Fibroblast of the conjunctiva (primary cell): ENCODE results near the gene MRGPRD.
"Not testable (repeated sequence)": the region's sequence is repeated elsewhere in the genome, so short reads cannot be mapped to it uniquely, and the experiment has no call there.

Experiments used
- DNase-seq: peaks from one replicate; pipeline ENCODE4 v3.0.0-alpha.2; 2010; ENCODE audit warnings: low read depth

MRGPRD gene

GRCh38 chr11:69005631-69006368 is 25.0 kb upstream of the MRGPRD start:
- no peak for DNase-seq

DNA sequence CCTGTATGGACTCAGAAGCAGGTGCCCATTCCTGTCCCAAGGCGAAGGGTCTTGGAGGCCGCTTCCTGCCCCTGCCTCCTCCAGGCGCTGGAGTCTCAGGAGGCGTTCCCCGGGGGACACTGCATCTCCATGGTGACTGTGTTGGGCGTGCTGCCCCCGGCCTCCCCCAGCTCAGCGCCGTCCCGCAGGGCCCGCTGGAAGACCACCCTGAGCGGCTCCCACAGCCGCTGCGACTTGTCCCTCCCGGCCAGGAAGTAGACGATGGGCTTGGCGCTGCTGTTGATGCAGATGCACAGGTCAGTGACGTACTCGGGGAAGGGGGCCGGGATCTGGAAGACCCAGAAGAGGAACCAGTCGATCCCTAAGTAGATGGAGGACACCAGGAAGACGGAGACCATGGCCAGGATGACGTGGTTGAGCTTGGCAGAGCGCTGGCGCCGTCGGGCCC is 24.4 kb upstream of the MRGPRD start:
- no peak for DNase-seq

GRCh38 chr11:69004411-69005182 is 23.8 kb upstream of the MRGPRD start:
- no peak for DNase-seq

GRCh38 chr11:69003866-69004367 is 23.1 kb upstream of the MRGPRD start:
- no peak for DNase-seq

DNA sequence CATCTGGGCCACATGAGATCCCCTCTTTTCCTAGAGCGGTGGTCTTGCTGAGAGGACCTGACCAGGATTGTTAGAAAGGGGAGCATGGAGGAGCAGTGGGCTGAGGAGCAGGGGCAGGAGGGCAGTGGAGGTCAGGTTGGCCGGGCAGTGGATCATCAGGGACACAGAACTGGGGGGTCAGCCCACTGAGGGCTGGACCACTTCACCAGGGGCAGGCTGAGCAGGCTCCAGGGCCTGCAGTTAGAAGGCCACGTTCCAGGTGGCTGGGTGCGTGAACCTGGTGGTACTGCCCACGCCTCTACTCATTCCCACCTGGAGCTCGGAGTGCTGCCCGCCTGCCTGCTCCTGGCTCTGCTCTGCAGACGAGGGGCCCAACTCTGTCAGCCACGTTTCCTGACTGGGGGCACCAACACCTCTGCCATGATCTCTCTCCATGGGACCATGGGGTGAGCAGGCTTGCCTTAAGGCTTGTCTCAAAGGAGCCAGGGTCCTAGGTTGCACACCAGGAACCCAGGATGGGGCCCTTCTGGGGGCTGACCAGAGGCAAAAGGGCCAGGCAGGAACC is 22.6 kb upstream of the MRGPRD start:
- DNase-seq, result no peak

DNA sequence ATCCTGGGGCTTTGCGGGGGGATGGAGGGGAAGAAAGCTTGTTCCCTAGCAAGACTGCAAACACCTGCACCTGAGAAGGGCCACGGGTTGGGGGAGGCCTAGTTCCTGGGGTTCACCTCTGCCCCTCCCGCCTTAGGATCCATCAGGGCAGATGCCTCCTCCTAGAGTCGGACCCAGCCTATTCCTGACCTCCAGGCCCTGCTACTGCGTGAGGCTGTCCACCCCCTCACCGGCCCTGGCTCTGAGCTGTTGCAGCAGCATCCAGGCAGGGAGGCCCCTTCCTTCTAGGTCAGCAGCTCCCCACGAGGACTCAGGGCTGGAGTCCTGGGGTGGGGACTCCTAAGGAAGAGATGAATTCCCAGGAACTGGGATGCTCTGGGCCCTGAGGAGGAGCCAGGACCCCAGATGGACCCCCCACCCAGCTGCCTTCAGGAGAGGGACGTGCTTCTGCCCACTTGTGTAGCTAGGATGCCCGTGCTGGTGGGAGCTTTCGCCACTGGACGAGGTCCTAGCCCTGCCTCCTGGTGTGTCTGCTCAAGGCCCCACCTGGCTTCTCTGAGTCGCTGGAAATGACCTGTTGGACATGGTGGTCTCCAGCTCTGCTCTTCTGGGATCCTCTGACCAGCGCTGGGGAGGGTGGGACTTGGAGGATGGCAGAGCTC is 21.9 kb upstream of the MRGPRD start:
- DNase-seq, result no peak

GRCh38 chr11:69002110-69002569 is 21.4 kb upstream of the MRGPRD start:
- no peak for DNase-seq

GRCh38 chr11:69001243-69002081 is 20.7 kb upstream of the MRGPRD start:
- no peak for DNase-seq

- DNase-seq, result peak; percentile 80
Observed at GRCh38 chr11:69000831-69001242, 20.1 kb upstream of the MRGPRD start.

- DNase-seq, result no peak
Observed at GRCh38 chr11:69000391-69000790, 19.6 kb upstream of the MRGPRD start.

- not testable (repeated sequence) for DNase-seq
Observed at GRCh38 chr11:68999748-69000355, 19.1 kb upstream of the MRGPRD start.

- DNase-seq, result no peak
Observed at GRCh38 chr11:68999093-68999747, 18.4 kb upstream of the MRGPRD start.

DNA sequence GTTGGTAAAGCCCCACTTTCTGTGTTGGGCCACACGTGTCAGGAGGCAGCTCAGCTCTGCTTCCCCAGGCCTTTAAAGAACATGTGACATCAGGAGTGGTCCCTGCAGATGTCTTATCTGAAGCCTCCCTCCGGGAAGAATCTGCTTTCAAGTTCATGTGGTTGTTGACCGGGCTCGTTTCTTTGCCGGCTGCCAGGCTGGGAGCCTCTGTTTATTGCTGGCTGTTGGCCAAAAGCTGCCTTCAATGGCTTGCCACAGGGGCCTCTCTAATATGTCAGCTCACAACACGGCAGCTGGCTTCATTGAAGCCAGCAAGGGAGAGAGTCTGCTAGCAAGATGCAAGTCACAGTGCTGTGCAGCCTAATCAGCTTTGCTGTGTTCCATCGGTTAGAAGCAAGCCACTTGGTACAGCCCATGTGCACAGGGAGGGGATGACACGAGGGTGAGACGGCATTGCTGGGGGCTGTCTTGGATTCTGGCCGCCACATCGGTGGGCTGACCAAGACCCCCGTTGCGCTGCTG is 17.7 kb upstream of the MRGPRD start:
- no peak for DNase-seq

GRCh38 chr11:68997995-68998348 is 17.2 kb upstream of the MRGPRD start:
- no peak for DNase-seq

DNA sequence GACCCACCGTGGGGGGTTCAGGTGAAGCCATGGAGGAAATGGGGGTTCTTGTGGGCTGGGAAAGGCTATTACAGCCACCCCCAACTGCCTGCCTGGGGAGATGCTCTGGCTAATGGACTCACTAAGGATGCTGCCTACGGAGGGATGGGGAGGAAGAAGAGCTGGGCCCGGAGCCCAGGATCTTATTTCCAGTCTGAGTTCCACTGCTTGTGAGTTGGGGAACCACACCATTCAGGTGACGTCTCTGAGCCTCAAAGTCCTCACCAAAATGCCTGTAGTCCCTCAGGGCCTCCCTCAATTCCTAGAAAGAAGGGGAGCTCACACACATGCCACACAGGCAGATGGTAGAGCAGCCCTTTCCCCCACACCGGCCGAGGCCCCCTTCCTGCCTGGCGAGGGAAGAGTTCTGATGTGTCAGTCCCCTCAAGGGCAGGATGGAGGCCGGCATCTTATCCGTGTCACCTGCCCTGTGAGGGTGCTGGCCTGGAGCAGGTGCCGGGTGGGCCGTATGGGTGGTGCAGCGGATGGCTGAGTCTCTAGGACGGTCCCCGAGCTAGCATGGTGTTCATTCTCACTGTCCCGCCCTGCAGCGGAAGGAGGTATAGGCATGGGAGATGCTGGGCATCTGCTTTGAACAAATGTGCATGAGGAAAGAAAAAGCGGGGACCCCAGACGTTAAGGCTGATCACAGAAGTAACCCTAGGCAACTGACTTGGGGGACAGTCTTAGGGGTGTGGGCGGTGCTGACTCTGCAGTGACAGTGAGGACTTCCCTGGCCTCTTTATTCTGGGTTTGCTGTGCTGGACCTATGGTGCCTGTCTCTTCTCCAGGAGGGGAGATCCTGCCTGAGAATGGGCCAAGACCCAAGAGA is 16.6 kb upstream of the MRGPRD start:
- no peak for DNase-seq

DNA sequence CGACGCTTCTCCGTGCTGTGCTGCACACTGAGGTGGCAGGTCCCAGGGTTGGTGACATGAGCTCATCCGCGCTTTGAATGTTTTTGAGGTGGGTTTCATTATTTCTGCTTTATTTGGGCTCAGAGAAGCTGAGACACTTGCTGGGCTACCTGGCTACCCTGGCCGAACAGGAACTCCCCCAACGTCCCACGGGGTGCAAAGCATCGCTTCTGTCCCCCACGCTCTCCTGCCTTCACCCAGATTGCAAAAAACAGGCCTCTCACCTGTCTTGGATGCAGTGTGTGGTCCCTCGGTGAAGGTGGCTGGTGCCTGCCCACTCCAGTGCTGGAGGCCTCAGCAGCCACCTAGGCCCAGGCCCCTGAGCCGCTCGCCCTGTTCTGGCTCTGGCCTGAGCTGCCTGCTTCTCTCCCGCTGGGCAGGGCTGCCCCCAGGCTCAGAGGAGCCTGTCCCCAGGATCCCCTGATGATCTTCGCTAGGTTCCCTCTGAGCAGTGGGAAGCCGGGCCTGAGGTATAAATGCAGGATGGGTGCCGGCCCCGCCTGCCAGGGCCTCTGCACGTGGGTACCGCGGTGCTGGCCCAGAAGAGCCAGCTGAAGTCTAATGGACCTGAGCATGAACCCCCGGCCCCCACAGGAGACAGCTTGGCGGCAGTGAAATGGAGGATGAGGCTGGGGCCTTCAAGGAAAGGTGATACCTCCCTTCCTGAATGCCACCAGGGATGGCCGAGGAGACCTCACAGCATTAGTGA is 15.8 kb upstream of the MRGPRD start:
- no peak for DNase-seq

DNA sequence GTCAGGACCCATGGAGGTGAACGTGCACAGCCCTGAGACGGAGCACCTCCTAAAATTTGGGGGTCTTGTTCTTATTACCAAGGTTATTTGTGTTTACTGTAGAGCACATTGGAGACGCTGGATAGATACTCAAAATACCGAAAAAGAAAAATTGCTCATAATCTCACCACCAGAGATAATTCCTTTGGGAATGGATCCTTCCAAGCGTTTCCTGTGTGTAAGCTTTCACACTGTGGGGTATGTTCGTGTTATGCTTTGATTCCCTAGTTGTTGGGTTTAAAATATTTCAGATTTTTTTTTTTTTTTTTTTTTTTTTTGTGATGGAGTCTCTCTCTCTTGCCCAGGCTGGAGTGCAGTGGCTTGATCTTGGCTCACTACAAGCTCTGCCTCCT is 14.1 kb upstream of the MRGPRD start:
- no peak for DNase-seq

GRCh38 chr11:68994161-68994893 is 13.5 kb upstream of the MRGPRD start:
- no peak for DNase-seq
